ENCODE results near the gene NDUFAF4.

The NDUFAF4 gene

GRCh38 chr6:96925290-96925687 is 27.6 kb upstream of the NDUFAF4 start:
- H2BK5ac ChIP-seq (ENCODE audit: low read length): no peak overlapping the region
- no peaks in the 10 kb centered on the region for H3K4me1 ChIP-seq (ENCODE audit: control insufficient read depth, low read depth, low read length)
- no peak overlapping the region for H3K4me2 ChIP-seq (ENCODE audit: low read length)
- WGBS (ENCODE audit: extremely low coverage, insufficient coverage, low lambda C conversion rate): no CpG with 5 or more reads among the region's 8 CpGs
- no peak overlapping the region for H4K8ac ChIP-seq (ENCODE audit: low read depth, low read length)
- no peak overlapping the region for H4K5ac ChIP-seq (ENCODE audit: low read length)
- DNase-seq: no peak
- H2BK15ac ChIP-seq (replicated peaks; ENCODE audit: low read depth): no peak overlapping the region
- H3K27me3 ChIP-seq (ENCODE audit: insufficient read depth, low read length, poor library complexity): no peaks in the 10 kb centered on the region
- no peak overlapping the region for H3K56ac ChIP-seq (ENCODE audit: low read length)
- no peak overlapping the region for H3K9ac ChIP-seq (ENCODE audit: low read length)
- H2BK120ac ChIP-seq (ENCODE audit: low read depth, low read length): no peak overlapping the region
- H3K79me1 ChIP-seq (ENCODE audit: low read length): no peaks in the 10 kb centered on the region
- H3K27ac ChIP-seq (ENCODE audit: low read depth, low read length): no peak overlapping the region
- H3K79me2 ChIP-seq (ENCODE audit: control insufficient read depth, insufficient read depth, low read length): no peaks in the 10 kb centered on the region
- H3K18ac ChIP-seq (ENCODE audit: low read length): no peak overlapping the region
- H3K4me3 ChIP-seq (ENCODE audit: low read length): no peak overlapping the region
- no peaks in the 10 kb centered on the region for H3K36me3 ChIP-seq (ENCODE audit: control insufficient read depth, insufficient read depth, low read length)
- no peak overlapping the region for H2AK5ac ChIP-seq (ENCODE audit: low read length)
- no peak overlapping the region for H3K23ac ChIP-seq (ENCODE audit: low read length)
- no peak overlapping the region for H3K4ac ChIP-seq (ENCODE audit: low read depth, low read length)

- H3K4ac ChIP-seq (ENCODE audit: low read depth, low read length): no peak overlapping the region
- no peak overlapping the region for H2BK15ac ChIP-seq (replicated peaks; ENCODE audit: low read depth)
- H2AK5ac ChIP-seq (ENCODE audit: low read length): no peak overlapping the region
- no peak overlapping the region for H3K23ac ChIP-seq (ENCODE audit: low read length)
- no peaks in the 10 kb centered on the region for H3K79me1 ChIP-seq (ENCODE audit: low read length)
- H3K4me2 ChIP-seq (ENCODE audit: low read length): peak overlapping the region; percentile 73
- no peak for DNase-seq
- WGBS (ENCODE audit: extremely low coverage, insufficient coverage, low lambda C conversion rate): no CpG with 5 or more reads among the region's 34 CpGs
- H3K9ac ChIP-seq (ENCODE audit: low read length): peak overlapping the region; percentile 72
- no peak overlapping the region for H2BK120ac ChIP-seq (ENCODE audit: low read depth, low read length)
- peak overlapping the region; percentile 82 for H3K56ac ChIP-seq (ENCODE audit: low read length)
- H3K18ac ChIP-seq (ENCODE audit: low read length): peak overlapping the region; percentile 95
- H4K5ac ChIP-seq (ENCODE audit: low read length): no peak overlapping the region
- H2BK5ac ChIP-seq (ENCODE audit: low read length): no peak overlapping the region
- no peaks in the 10 kb centered on the region for H3K36me3 ChIP-seq (ENCODE audit: control insufficient read depth, insufficient read depth, low read length)
- H3K27me3 ChIP-seq (ENCODE audit: insufficient read depth, low read length, poor library complexity): no peaks in the 10 kb centered on the region
- peak overlapping the region; percentile 95 for H4K8ac ChIP-seq (ENCODE audit: low read depth, low read length)
- peak overlapping the region; percentile 65 for H3K4me3 ChIP-seq (ENCODE audit: low read length)
- H3K4me1 ChIP-seq (ENCODE audit: control insufficient read depth, low read depth, low read length): no peaks in the 10 kb centered on the region
- no peaks in the 10 kb centered on the region for H3K79me2 ChIP-seq (ENCODE audit: control insufficient read depth, insufficient read depth, low read length)
- peak overlapping the region; percentile 26 for H3K27ac ChIP-seq (ENCODE audit: low read depth, low read length)
Measured at GRCh38 chr6:96923871-96924493, 26.3 kb upstream of the NDUFAF4 start.

DNA sequence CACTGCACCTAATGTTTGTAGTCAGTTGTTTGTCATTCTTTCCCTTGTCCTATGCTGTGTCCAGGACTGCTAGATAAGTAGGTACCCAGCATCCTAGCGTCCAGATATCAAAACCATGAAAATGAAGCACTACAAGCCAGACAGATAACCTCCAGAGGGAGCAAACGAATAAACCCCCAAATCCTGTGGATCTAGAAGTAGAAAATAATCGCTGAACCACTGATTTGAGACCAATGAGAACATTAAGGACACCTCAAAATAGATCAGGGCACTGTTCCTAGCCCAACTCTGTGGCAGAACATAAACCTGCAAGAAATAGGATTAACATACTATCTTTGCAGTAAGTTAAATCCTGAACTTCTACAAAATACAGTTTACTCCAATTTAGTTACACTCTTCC is 25.7 kb upstream of the NDUFAF4 start:
- no peak overlapping the region for H3K4me2 ChIP-seq (ENCODE audit: low read length)
- H4K8ac ChIP-seq (ENCODE audit: low read depth, low read length): peak overlapping the region; percentile 65
- H3K79me2 ChIP-seq (ENCODE audit: control insufficient read depth, insufficient read depth, low read length): no peaks in the 10 kb centered on the region
- no peaks in the 10 kb centered on the region for H3K79me1 ChIP-seq (ENCODE audit: low read length)
- H3K56ac ChIP-seq (ENCODE audit: low read length): no peak overlapping the region
- no peak overlapping the region for H2BK5ac ChIP-seq (ENCODE audit: low read length)
- H3K27ac ChIP-seq (ENCODE audit: low read depth, low read length): no peak overlapping the region
- WGBS (ENCODE audit: extremely low coverage, insufficient coverage, low lambda C conversion rate): no CpG with 5 or more reads among the region's 3 CpGs
- no peak overlapping the region for H3K18ac ChIP-seq (ENCODE audit: low read length)
- H3K27me3 ChIP-seq (ENCODE audit: insufficient read depth, low read length, poor library complexity): no peaks in the 10 kb centered on the region
- H3K36me3 ChIP-seq (ENCODE audit: control insufficient read depth, insufficient read depth, low read length): no peaks in the 10 kb centered on the region
- H2BK120ac ChIP-seq (ENCODE audit: low read depth, low read length): no peak overlapping the region
- no peak overlapping the region for H2BK15ac ChIP-seq (replicated peaks; ENCODE audit: low read depth)
- no peak for DNase-seq
- H3K4ac ChIP-seq (ENCODE audit: low read depth, low read length): no peak overlapping the region
- H2AK5ac ChIP-seq (ENCODE audit: low read length): no peak overlapping the region
- H3K4me3 ChIP-seq (ENCODE audit: low read length): no peak overlapping the region
- no peaks in the 10 kb centered on the region for H3K4me1 ChIP-seq (ENCODE audit: control insufficient read depth, low read depth, low read length)
- no peak overlapping the region for H4K5ac ChIP-seq (ENCODE audit: low read length)
- no peak overlapping the region for H3K9ac ChIP-seq (ENCODE audit: low read length)
- H3K23ac ChIP-seq (ENCODE audit: low read length): no peak overlapping the region

GRCh38 chr6:96917098-96917497 is 19.4 kb upstream of the NDUFAF4 start:
- no CpG with 5 or more reads among the region's 1 CpG for WGBS (ENCODE audit: extremely low coverage, insufficient coverage, low lambda C conversion rate)
- Histone ChIP-seq H2BK120ac (ENCODE audit: low read depth, low read length) (no peak overlapping the region), H2BK5ac (ENCODE audit: low read length) (no peak overlapping the region), H3K4me2 (ENCODE audit: low read length) (no peak overlapping the region), H3K79me2 (ENCODE audit: control insufficient read depth, insufficient read depth, low read length) (no peaks in the 10 kb centered on the region), H2BK15ac (replicated peaks; ENCODE audit: low read depth) (no peak overlapping the region), H3K27ac (ENCODE audit: low read depth, low read length) (no peak overlapping the region), H3K4me3 (ENCODE audit: low read length) (no peak overlapping the region), H4K5ac (ENCODE audit: low read length) (no peak overlapping the region), H3K79me1 (ENCODE audit: low read length) (no peaks in the 10 kb centered on the region), H3K36me3 (ENCODE audit: control insufficient read depth, insufficient read depth, low read length) (no peaks in the 10 kb centered on the region), H2AK5ac (ENCODE audit: low read length) (no peak overlapping the region), H3K18ac (ENCODE audit: low read length) (no peak overlapping the region), H3K9ac (ENCODE audit: low read length) (no peak overlapping the region), H3K56ac (ENCODE audit: low read length) (no peak overlapping the region), H4K8ac (ENCODE audit: low read depth, low read length) (no peak overlapping the region), H3K4me1 (ENCODE audit: control insufficient read depth, low read depth, low read length) (no peaks in the 10 kb centered on the region), H3K4ac (ENCODE audit: low read depth, low read length) (no peak overlapping the region), H3K27me3 (ENCODE audit: insufficient read depth, low read length, poor library complexity) (no peaks in the 10 kb centered on the region), H3K23ac (ENCODE audit: low read length) (no peak overlapping the region)
- DNase-seq: no peak

- Histone ChIP-seq H3K4me1 (ENCODE audit: control insufficient read depth, low read depth, low read length) (no peaks in the 10 kb centered on the region), H2BK120ac (ENCODE audit: low read depth, low read length) (no peak overlapping the region), H3K9ac (ENCODE audit: low read length) (no peak overlapping the region), H2BK5ac (ENCODE audit: low read length) (no peak overlapping the region), H2AK5ac (ENCODE audit: low read length) (no peak overlapping the region), H3K23ac (ENCODE audit: low read length) (no peak overlapping the region), H3K18ac (ENCODE audit: low read length) (no peak overlapping the region), H3K56ac (ENCODE audit: low read length) (no peak overlapping the region), H3K27ac (ENCODE audit: low read depth, low read length) (no peak overlapping the region), H3K36me3 (ENCODE audit: control insufficient read depth, insufficient read depth, low read length) (no peaks in the 10 kb centered on the region), H3K79me1 (ENCODE audit: low read length) (no peaks in the 10 kb centered on the region), H4K8ac (ENCODE audit: low read depth, low read length) (no peak overlapping the region), H3K27me3 (ENCODE audit: insufficient read depth, low read length, poor library complexity) (no peaks in the 10 kb centered on the region), H4K5ac (ENCODE audit: low read length) (no peak overlapping the region), H3K79me2 (ENCODE audit: control insufficient read depth, insufficient read depth, low read length) (no peaks in the 10 kb centered on the region), H3K4me3 (ENCODE audit: low read length) (no peak overlapping the region), H3K4ac (ENCODE audit: low read depth, low read length) (no peak overlapping the region), H2BK15ac (replicated peaks; ENCODE audit: low read depth) (no peak overlapping the region), H3K4me2 (ENCODE audit: low read length) (no peak overlapping the region)
- no peak for DNase-seq
- WGBS (ENCODE audit: extremely low coverage, insufficient coverage, low lambda C conversion rate): no CpG with 5 or more reads among the region's 3 CpGs
Measured at GRCh38 chr6:96913621-96914020, 15.9 kb upstream of the NDUFAF4 start.

- no peaks in the 10 kb centered on the region for H3K79me2 ChIP-seq (ENCODE audit: control insufficient read depth, insufficient read depth, low read length)
- H2BK15ac ChIP-seq (replicated peaks; ENCODE audit: low read depth): no peak overlapping the region
- no CpG with 5 or more reads among the region's 4 CpGs for WGBS (ENCODE audit: extremely low coverage, insufficient coverage, low lambda C conversion rate)
- no peak overlapping the region for H2BK120ac ChIP-seq (ENCODE audit: low read depth, low read length)
- no peak overlapping the region for H3K4me3 ChIP-seq (ENCODE audit: low read length)
- H2AK5ac ChIP-seq (ENCODE audit: low read length): no peak overlapping the region
- no peak overlapping the region for H4K8ac ChIP-seq (ENCODE audit: low read depth, low read length)
- no peak overlapping the region for H3K18ac ChIP-seq (ENCODE audit: low read length)
- no peak overlapping the region for H3K4ac ChIP-seq (ENCODE audit: low read depth, low read length)
- H4K5ac ChIP-seq (ENCODE audit: low read length): no peak overlapping the region
- no peak overlapping the region for H3K9ac ChIP-seq (ENCODE audit: low read length)
- no peaks in the 10 kb centered on the region for H3K36me3 ChIP-seq (ENCODE audit: control insufficient read depth, insufficient read depth, low read length)
- H3K27ac ChIP-seq (ENCODE audit: low read depth, low read length): no peak overlapping the region
- DNase-seq: no peak
- H3K4me2 ChIP-seq (ENCODE audit: low read length): no peak overlapping the region
- H2BK5ac ChIP-seq (ENCODE audit: low read length): no peak overlapping the region
- H3K27me3 ChIP-seq (ENCODE audit: insufficient read depth, low read length, poor library complexity): no peaks in the 10 kb centered on the region
- H3K79me1 ChIP-seq (ENCODE audit: low read length): no peaks in the 10 kb centered on the region
- H3K56ac ChIP-seq (ENCODE audit: low read length): no peak overlapping the region
- no peak overlapping the region for H3K23ac ChIP-seq (ENCODE audit: low read length)
- H3K4me1 ChIP-seq (ENCODE audit: control insufficient read depth, low read depth, low read length): no peaks in the 10 kb centered on the region
Measured at GRCh38 chr6:96911751-96912150, 14.1 kb upstream of the NDUFAF4 start.

Data from mesendoderm (in vitro differentiated cells).